Central memory CD8-positive, alpha-beta T cell (primary cell): ENCODE data around the gene C11orf98.

ENCODE experiments used
- ATAC-seq: fragments of 150-1000 bp; cut with Tn5 transposase; replicated peaks from 2 replicates; pipeline ENCODE4 v1.10.0; 2022; ENCODE audit warnings: mild to moderate bottlenecking, moderate FRiP score, moderate number of reproducible peaks; ENCODE audit not compliant: poor library complexity, severe bottlenecking; ENCODE audit errors: extremely low read depth
- DNase-seq, 2 donors: peaks; one replicate each; pipeline ENCODE4 v3.0.0; 2021; ENCODE audit warnings: low spot score in 2 of 2
- H3K27ac Mint-ChIP-seq: one replicate; pipeline ENCODE4 v1.8.0; 2022; ENCODE audit warnings: low read depth, mild to moderate bottlenecking, moderate library complexity, mixed read lengths
- H3K27me3 Mint-ChIP-seq: one replicate; pipeline ENCODE4 v1.8.0; 2022; ENCODE audit warnings: mixed read lengths
- H3K36me3 Mint-ChIP-seq: one replicate; pipeline ENCODE4 v1.8.0; 2022; ENCODE audit warnings: mild to moderate bottlenecking, moderate library complexity, mixed read lengths; ENCODE audit not compliant: insufficient read depth
- H3K4me1 Mint-ChIP-seq: one replicate; pipeline ENCODE4 v1.8.0; 2022; ENCODE audit warnings: mixed read lengths
- H3K4me3 Mint-ChIP-seq: one replicate; pipeline ENCODE4 v1.8.0; 2022; ENCODE audit warnings: mild to moderate bottlenecking, moderate library complexity, mixed read lengths
- H3K9me3 Mint-ChIP-seq: one replicate; pipeline ENCODE4 v1.8.0; 2022; ENCODE audit warnings: mixed read lengths

Gene C11orf98

GRCh38 chr11:62665075-62665598 lies at the start of gene C11orf98, which contains the start of gene CSKMT:
TSS of gene C11orf98 (minus strand) at chr11:62665210. CDS start at chr11:62665169, 41 bp downstream.
TSS of gene CSKMT (plus strand) at chr11:62665312. CDS start at chr11:62665880, 568 bp downstream.
- peaks cover 27% of the 10 kb centered on the region for H3K36me3 Mint-ChIP-seq

GRCh38 chr11:62713343-62713742 lies 48.3 kb upstream of the C11orf98 start:
- Mint-ChIP-seq H3K27ac (peak overlapping the region; percentile 49), H3K9me3 (no peaks in the 10 kb centered on the region), H3K4me3 (no peak overlapping the region), H3K27me3 (no peaks in the 10 kb centered on the region), H3K36me3 (peaks cover 72% of the 10 kb centered on the region), H3K4me1 (peaks cover 31% of the 10 kb centered on the region)
- DNase-seq (no peak), ATAC-seq (no peak)

More at GRCh38 chr11:62665075-62665598, at the start of gene C11orf98, which contains the start of gene CSKMT:
- H3K4me1 Mint-ChIP-seq, result peaks cover 29% of the 10 kb centered on the region
- ATAC-seq (peak; percentile 92), DNase-seq (peak; percentile 94 to 96)
- H3K27me3 Mint-ChIP-seq, result no peaks in the 10 kb centered on the region
- peak within 1 kb of the TSS; percentile 94 for H3K4me3 Mint-ChIP-seq
- H3K9me3 Mint-ChIP-seq, result no peaks in the 10 kb centered on the region
- peak within 1 kb of the TSS; percentile 95 for H3K27ac Mint-ChIP-seq

GRCh38 chr11:62712861-62713260 lies 47.9 kb upstream of the C11orf98 start:
- Mint-ChIP-seq H3K9me3 (no peaks in the 10 kb centered on the region), H3K36me3 (peaks cover 67% of the 10 kb centered on the region), H3K27ac (peak overlapping the region; percentile 22), H3K4me1 (peaks cover 31% of the 10 kb centered on the region), H3K27me3 (no peaks in the 10 kb centered on the region), H3K4me3 (no peak overlapping the region)
- ATAC-seq, result no peak
- no peak for DNase-seq

- H3K27ac Mint-ChIP-seq, result peak overlapping the region; percentile 22
- DNase-seq (no peak), ATAC-seq (no peak)
- H3K4me1 Mint-ChIP-seq, result peaks cover 31% of the 10 kb centered on the region
- H3K4me3 Mint-ChIP-seq, result no peak overlapping the region
- H3K36me3 Mint-ChIP-seq, result peaks cover 62% of the 10 kb centered on the region
- H3K27me3 Mint-ChIP-seq, result no peaks in the 10 kb centered on the region
- no peaks in the 10 kb centered on the region for H3K9me3 Mint-ChIP-seq
Measured at GRCh38 chr11:62712276-62712812, 47.3 kb upstream of the C11orf98 start.

GRCh38 chr11:62710001-62710345 lies 45.0 kb upstream of the C11orf98 start:
- H3K27me3 Mint-ChIP-seq, result no peaks in the 10 kb centered on the region
- H3K36me3 Mint-ChIP-seq, result peaks cover 39% of the 10 kb centered on the region
- H3K9me3 Mint-ChIP-seq, result no peaks in the 10 kb centered on the region
- no peak for DNase-seq
- H3K27ac Mint-ChIP-seq, result peak overlapping the region; percentile 95
- peaks cover 44% of the 10 kb centered on the region for H3K4me1 Mint-ChIP-seq
- H3K4me3 Mint-ChIP-seq, result peak overlapping the region; percentile 90
- ATAC-seq, result no peak

- DNase-seq (peak; percentile 93 to 98), ATAC-seq (peak; percentile 81)
- H3K9me3 Mint-ChIP-seq, result no peaks in the 10 kb centered on the region
- H3K4me1 Mint-ChIP-seq, result peaks cover 45% of the 10 kb centered on the region
- peak overlapping the region; percentile 90 for H3K4me3 Mint-ChIP-seq
- H3K36me3 Mint-ChIP-seq, result peaks cover 36% of the 10 kb centered on the region
- H3K27ac Mint-ChIP-seq, result peak overlapping the region; percentile 95
- no peaks in the 10 kb centered on the region for H3K27me3 Mint-ChIP-seq
Measured at GRCh38 chr11:62709247-62710000, 44.4 kb upstream of the C11orf98 start.

- DNase-seq (peak in 1 of 2 donors; percentile 29), ATAC-seq (peak; percentile 25)
- H3K27me3 Mint-ChIP-seq, result no peaks in the 10 kb centered on the region
- H3K36me3 Mint-ChIP-seq, result peaks cover 31% of the 10 kb centered on the region
- H3K9me3 Mint-ChIP-seq, result no peaks in the 10 kb centered on the region
- peak overlapping the region; percentile 90 for H3K4me3 Mint-ChIP-seq
- H3K4me1 Mint-ChIP-seq, result peaks cover 45% of the 10 kb centered on the region
- H3K27ac Mint-ChIP-seq, result peak overlapping the region; percentile 95
Measured at GRCh38 chr11:62708793-62709192, 43.8 kb upstream of the C11orf98 start.

- Mint-ChIP-seq H3K9me3 (no peaks in the 10 kb centered on the region), H3K36me3 (peaks cover 27% of the 10 kb centered on the region), H3K4me3 (peak overlapping the region; percentile 90), H3K4me1 (peaks cover 45% of the 10 kb centered on the region), H3K27me3 (no peaks in the 10 kb centered on the region), H3K27ac (peak overlapping the region; percentile 95)
- no peak for DNase-seq
- ATAC-seq, result no peak
Measured at GRCh38 chr11:62708392-62708791, 43.4 kb upstream of the C11orf98 start.

- no peak for DNase-seq
- peak within 1 kb of the TSS; percentile 90 for H3K4me3 Mint-ChIP-seq
- peaks cover 45% of the 10 kb centered on the region for H3K4me1 Mint-ChIP-seq
- H3K27me3 Mint-ChIP-seq, result no peaks in the 10 kb centered on the region
- ATAC-seq, result no peak
- H3K9me3 Mint-ChIP-seq, result no peaks in the 10 kb centered on the region
- peak within 1 kb of the TSS; percentile 95 for H3K27ac Mint-ChIP-seq
- peaks cover 21% of the 10 kb centered on the region for H3K36me3 Mint-ChIP-seq
Measured at GRCh38 chr11:62707277-62707861, 42.4 kb upstream of the C11orf98 start, which contains the start of the genes BSCL2 and GNG3. TSS of gene BSCL2 (minus strand) at chr11:62707424. CDS start at chr11:62707195, 229 bp downstream. TSS of gene GNG3 (plus strand) at chr11:62707676. CDS start at chr11:62708296, 620 bp downstream.

- Mint-ChIP-seq H3K4me1 (peaks cover 45% of the 10 kb centered on the region), H3K9me3 (no peaks in the 10 kb centered on the region), H3K4me3 (peak overlapping the region; percentile 88), H3K27ac (peak overlapping the region; percentile 91), H3K27me3 (no peaks in the 10 kb centered on the region), H3K36me3 (peaks cover 23% of the 10 kb centered on the region)
- ATAC-seq, result no peak
- no peak for DNase-seq
Measured at GRCh38 chr11:62706850-62707247, 41.8 kb upstream of the C11orf98 start.

GRCh38 chr11:62705880-62706849 lies 41.2 kb upstream of the C11orf98 start:
- Mint-ChIP-seq H3K9me3 (no peaks in the 10 kb centered on the region), H3K27me3 (no peaks in the 10 kb centered on the region), H3K4me3 (peak overlapping the region; percentile 88), H3K27ac (peak overlapping the region; percentile 91), H3K4me1 (peaks cover 45% of the 10 kb centered on the region), H3K36me3 (peaks cover 17% of the 10 kb centered on the region)
- DNase-seq (peak; percentile 81 to 88), ATAC-seq (peak; percentile 54)
